Lower lobe of right lung (tissue), 2 donors: ENCODE data around the gene MINDY3. TPM values are rescaled to one million over a fixed set of nuclear protein-coding genes. Genes with fewer than 3 reads are reported as not detected.
"Not testable (repeated sequence)": the region's sequence is repeated elsewhere in the genome, so short reads cannot be mapped to it uniquely, and the experiment has no call there.

Source experiments
- ATAC-seq, 2 donors: fragments of 200-7000 bp; cut with Tn5 transposase; one replicate each; pipeline ENCODE4 v1.9.1; 2020 to 2022; ENCODE audit warnings: mild to moderate bottlenecking in 2 of 2, moderate library complexity in 2 of 2
- DNase-seq: peaks from one replicate; pipeline ENCODE4 v3.0.0-alpha.2; 2020
- H3K27ac ChIP-seq: fragments of 200-600 bp; one replicate; pipeline ENCODE4 v1.8.0; 2022
- H3K27me3 ChIP-seq: fragments of 200-600 bp; one replicate; pipeline ENCODE4 v1.8.0; 2022; ENCODE audit warnings: low read depth
- H3K36me3 ChIP-seq: fragments of 200-600 bp; one replicate; pipeline ENCODE4 v1.8.0; 2022; ENCODE audit warnings: mild to moderate bottlenecking
- H3K4me1 ChIP-seq: fragments of 200-600 bp; one replicate; pipeline ENCODE4 v1.8.0; 2022
- H3K4me3 ChIP-seq: fragments of 200-600 bp; one replicate; pipeline ENCODE4 v1.8.0; 2022; ENCODE audit warnings: mild to moderate bottlenecking
- H3K9me3 ChIP-seq: fragments of 200-600 bp; one replicate; pipeline ENCODE4 v1.8.0; 2022
- intact Hi-C: fragments of 100-400 bp; cut with DNase I; formaldehyde crosslinking; loops from one replicate; pipeline ENCODE4 v1.11.0; 2022
- total RNA-seq: library from RNA; stranded (reverse); fragmentation: NEBNext Ultra II Directional; extraction: Animal tissue kit (Norgen Biotek cat#: 25700); gene quantifications from one replicate; pipeline ENCODE4 v1.2.1, GENCODE V29; 2021
- TF ChIP-seq, protein P1 (sequence below): fragments of 200-600 bp; IDR thresholded peaks from one replicate; pipeline ENCODE4 v1.8.0; 2022; ENCODE audit warnings: antibody characterized with exemption, mild to moderate bottlenecking
- donor health status: DM: no; HTN: yes; CAD: no; lungs with severe emphysema.

Gene MINDY3
- total RNA-seq, 1 donor from 2014 or later = 30.2 TPM

- H3K9me3 ChIP-seq = no peaks in the 10 kb centered on the region
- H3K4me1 ChIP-seq = no peaks in the 10 kb centered on the region
- peaks cover 12% of the 10 kb centered on the region for H3K27me3 ChIP-seq
- intact Hi-C loops = no loop called here
- H3K4me3 ChIP-seq = no peak overlapping the region
- no peak for ATAC-seq
- no peak overlapping the region for H3K27ac ChIP-seq
- H3K36me3 ChIP-seq = no peaks in the 10 kb centered on the region
- no peak for DNase-seq
- TF ChIP-seq, protein P1, sequence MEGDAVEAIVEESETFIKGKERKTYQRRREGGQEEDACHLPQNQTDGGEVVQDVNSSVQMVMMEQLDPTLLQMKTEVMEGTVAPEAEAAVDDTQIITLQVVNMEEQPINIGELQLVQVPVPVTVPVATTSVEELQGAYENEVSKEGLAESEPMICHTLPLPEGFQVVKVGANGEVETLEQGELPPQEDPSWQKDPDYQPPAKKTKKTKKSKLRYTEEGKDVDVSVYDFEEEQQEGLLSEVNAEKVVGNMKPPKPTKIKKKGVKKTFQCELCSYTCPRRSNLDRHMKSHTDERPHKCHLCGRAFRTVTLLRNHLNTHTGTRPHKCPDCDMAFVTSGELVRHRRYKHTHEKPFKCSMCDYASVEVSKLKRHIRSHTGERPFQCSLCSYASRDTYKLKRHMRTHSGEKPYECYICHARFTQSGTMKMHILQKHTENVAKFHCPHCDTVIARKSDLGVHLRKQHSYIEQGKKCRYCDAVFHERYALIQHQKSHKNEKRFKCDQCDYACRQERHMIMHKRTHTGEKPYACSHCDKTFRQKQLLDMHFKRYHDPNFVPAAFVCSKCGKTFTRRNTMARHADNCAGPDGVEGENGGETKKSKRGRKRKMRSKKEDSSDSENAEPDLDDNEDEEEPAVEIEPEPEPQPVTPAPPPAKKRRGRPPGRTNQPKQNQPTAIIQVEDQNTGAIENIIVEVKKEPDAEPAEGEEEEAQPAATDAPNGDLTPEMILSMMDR = no peak
These were observed 24.1 kb upstream of the MINDY3 start for GRCh38 chr10:15884447-15884846.

- no peak overlapping the region for H3K4me3 ChIP-seq
- H3K4me1 ChIP-seq = no peaks in the 10 kb centered on the region
- intact Hi-C loops = no loop called here
- no peak for DNase-seq
- peaks cover 15% of the 10 kb centered on the region for H3K27me3 ChIP-seq
- H3K9me3 ChIP-seq = no peaks in the 10 kb centered on the region
- H3K27ac ChIP-seq = no peak overlapping the region
- no peaks in the 10 kb centered on the region for H3K36me3 ChIP-seq
- TF ChIP-seq, protein P1 = no peak
- no peak for ATAC-seq
These were observed 21.2 kb upstream of the MINDY3 start for GRCh38 chr10:15881542-15881941.

DNA sequence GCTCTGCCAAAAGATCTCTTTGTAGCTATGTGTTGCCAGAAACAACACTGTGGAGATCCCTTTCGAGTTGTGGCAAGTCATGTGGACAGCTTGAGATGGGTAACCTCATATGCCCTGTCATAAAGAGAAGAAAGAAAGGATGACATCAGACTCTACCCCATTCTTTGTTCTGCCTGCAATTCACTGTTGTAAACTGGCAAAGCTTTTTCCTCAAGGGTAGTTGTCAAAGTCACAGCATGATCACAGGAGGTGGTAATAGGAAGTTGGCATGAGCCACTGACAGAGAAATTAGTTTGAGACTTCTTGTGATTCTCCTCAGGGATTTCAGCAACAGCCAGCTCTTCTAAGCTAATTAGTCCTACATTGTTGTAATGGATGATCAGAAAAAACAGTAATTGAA is 19.4 kb upstream of the MINDY3 start:
- TF ChIP-seq, protein P1 = no peak
- ATAC-seq (no peak), DNase-seq (no peak)
- intact Hi-C loops = no loop called here
- no peak overlapping the region for H3K27ac ChIP-seq
- no peak overlapping the region for H3K4me3 ChIP-seq
- H3K36me3 ChIP-seq = no peaks in the 10 kb centered on the region
- H3K27me3 ChIP-seq = peaks cover 8% of the 10 kb centered on the region
- H3K4me1 ChIP-seq = no peaks in the 10 kb centered on the region
- no peaks in the 10 kb centered on the region for H3K9me3 ChIP-seq

DNA sequence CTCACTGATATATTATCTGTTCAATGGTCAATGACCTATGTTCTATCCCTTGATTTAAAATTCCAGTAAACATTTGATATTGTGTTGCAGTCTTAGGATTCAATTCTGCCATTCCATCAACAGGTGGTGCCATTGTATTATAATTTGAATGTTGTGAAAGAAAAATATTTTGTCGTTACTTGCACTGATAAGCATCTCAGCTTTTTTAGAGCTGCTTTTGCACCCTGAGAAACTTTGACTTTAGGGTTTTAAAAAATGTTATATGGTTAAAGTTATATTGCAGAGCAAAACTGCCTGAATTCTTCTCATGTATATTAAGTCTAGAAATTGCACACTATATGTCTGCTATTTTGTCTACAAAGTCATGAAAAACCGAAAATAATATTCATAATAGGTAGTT is 18.8 kb upstream of the MINDY3 start:
- TF ChIP-seq, protein P1 = peak; percentile 53
- DNase-seq (no peak), ATAC-seq (no peak)
- H3K4me3 ChIP-seq = no peak overlapping the region
- intact Hi-C loops = no loop called here
- H3K27ac ChIP-seq = no peak overlapping the region
- no peaks in the 10 kb centered on the region for H3K36me3 ChIP-seq
- peaks cover 8% of the 10 kb centered on the region for H3K27me3 ChIP-seq
- no peaks in the 10 kb centered on the region for H3K4me1 ChIP-seq
- no peaks in the 10 kb centered on the region for H3K9me3 ChIP-seq

GRCh38 chr10:15877836-15878576 is 17.7 kb upstream of the MINDY3 start:
- Histone ChIP-seq H3K36me3 (no peaks in the 10 kb centered on the region), H3K4me3 (no peak overlapping the region), H3K4me1 (no peaks in the 10 kb centered on the region), H3K9me3 (no peaks in the 10 kb centered on the region), H3K27me3 (peaks cover 8% of the 10 kb centered on the region), H3K27ac (no peak overlapping the region)
- DNase-seq (no peak), ATAC-seq (no peak)
- intact Hi-C loops = no loop called here
- TF ChIP-seq, protein P1 = no peak

GRCh38 chr10:15876274-15876673 is 16.0 kb upstream of the MINDY3 start:
- H3K27me3 ChIP-seq, H3K4me3 ChIP-seq, ATAC-seq, H3K4me1 ChIP-seq, DNase-seq, H3K9me3 ChIP-seq, intact Hi-C loops, H3K36me3 ChIP-seq, H3K27ac ChIP-seq: not testable (repeated sequence)

DNA sequence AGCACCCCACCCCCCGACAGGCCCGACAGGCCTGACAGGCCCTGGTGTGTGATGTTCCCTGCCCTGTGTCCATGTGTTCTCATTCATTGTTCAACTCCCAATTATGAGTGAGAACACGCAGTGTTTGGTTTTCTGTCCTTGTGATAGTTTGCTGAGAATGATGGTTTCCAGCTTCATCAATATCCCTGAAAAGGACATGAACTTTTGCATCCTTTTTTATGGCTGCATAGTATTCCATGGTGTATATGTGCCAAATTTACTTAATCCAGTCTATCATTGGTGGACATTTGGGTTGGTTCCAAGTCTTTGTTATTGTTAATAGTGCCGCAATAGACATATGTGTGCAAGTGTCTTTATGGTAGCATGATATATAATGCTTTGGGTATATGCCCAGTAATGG is 12.3 kb upstream of the MINDY3 start:
- H3K36me3 ChIP-seq, H3K4me3 ChIP-seq, H3K4me1 ChIP-seq, ATAC-seq, intact Hi-C loops, DNase-seq, H3K9me3 ChIP-seq, H3K27ac ChIP-seq: not testable (repeated sequence)
- H3K27me3 ChIP-seq = peaks cover 13% of the 10 kb centered on the region
